NCI-H2227 (cell line): Measurements from ENCODE around the gene UCHL5.
"Not testable (repeated sequence)": the region's sequence is repeated elsewhere in the genome, so short reads cannot be mapped to it uniquely, and the experiment has no call there.

ENCODE experiments used
- DNase-seq: peaks from one replicate; lab custom pipeline; 2025; ENCODE audit not compliant: unreplicated experiment; lab: John Stamatoyannopoulos, UW

The UCHL5 gene

GRCh38 chr1:193013005-193013404 is 46.2 kb downstream of the UCHL5 start:
- DNase-seq = no peak

- DNase-seq = no peak
These were observed 47.8 kb downstream of the UCHL5 start for GRCh38 chr1:193011406-193011805.

GRCh38 chr1:193009501-193009900 is 49.7 kb downstream of the UCHL5 start:
- DNase-seq = no peak

DNA sequence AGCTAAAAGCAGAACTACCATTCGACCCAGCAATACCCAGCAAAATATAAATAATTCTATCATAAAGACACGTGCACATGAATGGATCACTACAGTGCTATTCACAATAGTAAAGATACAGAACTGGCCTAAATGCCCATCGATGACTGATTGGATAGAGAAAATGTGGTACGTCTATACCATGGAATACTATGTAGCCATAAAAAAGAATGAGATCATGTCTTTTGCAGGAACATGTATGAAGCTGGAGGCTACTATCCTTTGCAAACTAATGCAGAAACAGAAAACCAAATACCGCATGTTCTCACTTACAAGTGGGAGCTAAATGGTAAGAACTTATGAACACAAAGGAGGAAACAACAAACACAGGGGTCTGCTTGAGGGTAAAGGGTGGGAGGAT is 53.4 kb downstream of the UCHL5 start:
- DNase-seq = no peak

- no peak for DNase-seq
These were observed 60.6 kb downstream of the UCHL5 start for GRCh38 chr1:192998536-192998935.

DNA sequence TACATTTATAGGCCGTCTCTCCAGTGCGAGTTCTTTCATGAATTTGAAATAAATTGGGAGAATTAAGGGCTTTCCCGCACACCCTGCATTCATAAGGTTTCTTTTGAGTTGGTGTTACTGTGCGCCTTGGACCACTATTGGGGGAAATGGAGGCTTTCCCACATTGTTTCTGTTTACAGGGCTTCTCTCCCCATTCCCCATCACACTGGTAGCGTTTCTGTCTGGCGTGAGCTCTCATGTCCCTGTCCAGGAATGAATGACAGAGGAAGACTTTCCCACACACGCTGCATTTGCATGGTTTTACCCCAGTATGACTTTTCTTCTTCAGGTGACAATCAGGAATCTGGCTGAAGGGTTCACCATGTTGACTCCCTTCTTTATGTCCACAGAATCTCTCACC is 65.0 kb downstream of the UCHL5 start:
- no peak for DNase-seq

DNA sequence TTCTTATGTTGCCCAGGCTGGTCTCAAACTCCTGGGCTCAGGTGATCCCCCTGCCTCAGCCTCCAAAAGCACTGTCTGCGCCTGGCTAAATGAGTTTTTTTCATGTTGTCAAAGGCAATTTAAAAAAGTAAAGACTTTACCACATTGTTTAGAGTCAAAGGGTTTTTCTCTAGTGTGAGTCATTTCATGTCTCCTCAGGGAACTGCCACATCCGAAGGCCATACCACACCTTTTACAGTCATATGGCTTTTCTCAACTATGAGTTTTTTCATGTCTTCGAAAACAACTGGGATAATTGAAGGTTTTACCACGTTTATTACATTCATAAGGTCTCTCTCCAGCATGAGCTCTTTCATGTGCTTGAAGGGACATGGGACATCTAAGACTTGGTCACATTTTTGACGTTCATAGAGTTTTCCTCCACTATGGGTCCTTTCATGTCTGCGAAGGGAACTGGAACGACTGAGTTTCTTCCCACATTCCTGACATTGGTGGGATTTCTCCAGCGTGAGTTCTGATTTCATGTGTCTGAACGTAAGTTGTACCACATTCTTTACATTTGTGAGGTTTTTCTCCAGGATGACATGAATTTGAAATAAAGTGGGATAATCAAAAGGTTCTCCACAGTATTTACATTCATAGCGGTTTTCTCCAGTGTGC is 65.6 kb downstream of the UCHL5 start:
- no peak for DNase-seq

- not testable (repeated sequence) for DNase-seq
These were observed 72.3 kb downstream of the UCHL5 start for GRCh38 chr1:192986748-192987334.

DNA sequence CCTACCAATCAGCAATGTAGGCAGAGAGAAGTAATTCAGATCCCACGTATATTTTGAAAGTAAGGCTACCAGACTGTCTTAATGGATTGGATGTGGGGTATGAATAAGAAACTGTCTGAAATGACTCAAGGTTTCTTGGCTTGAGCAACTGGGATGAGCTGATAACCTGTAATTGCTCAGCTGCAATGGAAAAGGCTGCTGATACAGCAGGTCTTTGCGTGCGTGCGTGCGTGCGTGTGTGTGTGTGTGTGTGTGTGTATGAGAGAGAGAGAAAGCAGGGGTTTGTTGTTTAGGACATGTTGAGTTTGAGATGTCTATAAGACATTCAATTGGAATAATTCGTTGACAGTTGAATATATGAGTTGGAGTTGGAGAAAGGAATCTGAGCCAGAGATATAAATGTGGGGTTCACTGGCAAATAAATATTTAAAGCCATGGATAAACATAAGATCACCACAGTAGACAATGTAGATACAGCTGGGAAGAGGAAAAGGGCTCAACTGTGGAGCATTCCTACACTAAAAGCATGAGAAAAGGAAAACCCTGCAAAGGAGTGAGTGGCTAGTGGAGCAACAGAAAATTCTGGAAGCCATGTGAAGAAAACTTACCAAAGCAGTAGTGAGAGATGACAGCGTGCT is 72.9 kb downstream of the UCHL5 start:
- DNase-seq = no peak

DNA sequence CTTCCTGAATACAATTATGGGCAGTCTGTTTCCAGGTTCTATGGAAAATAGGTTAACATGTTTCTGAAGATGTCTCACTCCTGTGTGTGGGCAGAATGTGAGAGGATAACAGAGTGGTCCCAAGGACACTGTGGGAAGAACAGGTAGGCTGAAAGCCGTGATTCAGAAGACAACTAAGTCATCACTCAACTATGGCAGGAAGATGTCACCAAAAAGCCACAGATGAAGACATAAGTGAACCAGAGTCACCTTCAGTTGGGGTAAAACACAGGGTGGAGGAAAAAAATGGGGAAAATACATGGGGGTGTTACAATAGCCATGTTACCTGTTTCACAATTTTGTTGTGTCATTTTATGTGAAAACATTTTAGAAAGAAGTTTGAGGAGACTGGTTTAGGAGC is 75.1 kb downstream of the UCHL5 start:
- DNase-seq = no peak

DNA sequence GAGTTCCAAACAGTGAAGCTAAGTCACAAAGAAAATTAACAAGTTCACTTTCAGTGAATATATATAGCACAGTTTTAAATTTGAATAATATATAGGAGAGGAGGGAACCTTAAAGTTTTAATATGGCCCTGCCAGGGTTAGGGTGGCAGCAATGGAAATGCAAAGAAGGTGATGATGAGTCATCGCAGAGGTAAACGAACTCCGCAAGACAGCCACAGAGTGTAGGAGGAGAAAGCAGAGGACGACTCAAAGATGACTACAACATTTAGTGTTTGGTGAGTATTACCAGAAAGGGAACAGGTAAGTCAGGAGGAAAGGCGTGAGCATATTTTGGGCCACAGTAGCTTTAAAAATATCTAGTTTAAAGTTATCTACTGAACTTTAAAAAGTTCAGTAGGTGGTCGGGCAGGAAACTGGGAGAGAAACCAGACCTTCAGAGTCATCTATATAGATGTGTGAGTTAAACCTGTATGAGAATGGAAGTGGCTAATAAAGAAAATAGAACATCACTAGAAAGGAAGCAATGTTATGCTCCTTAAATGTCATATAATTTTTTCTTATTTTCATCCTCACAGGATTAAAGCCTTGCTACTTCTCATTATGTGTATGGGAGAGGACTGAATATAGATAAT is 75.7 kb downstream of the UCHL5 start:
- no peak for DNase-seq

DNA sequence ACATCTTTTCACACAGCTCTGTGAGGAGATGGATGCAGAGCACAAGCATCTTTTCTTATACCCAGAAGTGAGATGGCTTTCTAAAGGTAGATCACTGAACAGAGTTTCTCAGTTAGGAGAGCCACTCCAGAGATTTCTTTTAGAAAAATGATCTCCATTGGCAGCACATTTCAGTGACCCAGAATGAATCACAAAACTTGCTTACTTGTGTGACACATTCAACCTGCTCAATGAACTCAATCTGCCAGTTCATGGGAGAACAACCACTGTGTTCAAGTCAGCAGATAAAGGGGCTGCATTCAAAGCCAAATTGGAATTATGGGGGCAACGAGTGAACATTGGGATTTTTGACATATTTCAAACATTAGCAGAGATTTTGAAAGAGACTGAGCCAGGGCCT is 78.3 kb downstream of the UCHL5 start:
- no peak for DNase-seq

DNA sequence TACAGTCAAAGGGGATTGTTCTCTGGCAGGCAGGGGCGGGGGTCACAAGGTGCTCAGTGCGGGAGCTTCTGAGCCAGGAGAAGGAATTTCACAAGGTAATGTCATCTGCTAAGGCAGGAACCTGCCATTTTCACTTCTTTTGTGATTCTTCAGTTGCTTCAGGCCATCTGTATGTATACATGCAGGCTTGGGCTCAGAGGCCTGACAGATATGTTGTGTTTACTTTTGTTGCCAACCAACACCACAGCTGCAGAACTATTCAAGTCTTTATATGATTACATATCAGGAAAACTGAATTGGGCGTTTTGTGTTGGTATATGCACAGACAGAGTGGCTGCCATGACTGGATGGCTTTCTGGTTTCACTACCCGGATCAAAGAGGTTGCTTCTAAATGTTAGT is 78.8 kb downstream of the UCHL5 start:
- not testable (repeated sequence) for DNase-seq

DNA sequence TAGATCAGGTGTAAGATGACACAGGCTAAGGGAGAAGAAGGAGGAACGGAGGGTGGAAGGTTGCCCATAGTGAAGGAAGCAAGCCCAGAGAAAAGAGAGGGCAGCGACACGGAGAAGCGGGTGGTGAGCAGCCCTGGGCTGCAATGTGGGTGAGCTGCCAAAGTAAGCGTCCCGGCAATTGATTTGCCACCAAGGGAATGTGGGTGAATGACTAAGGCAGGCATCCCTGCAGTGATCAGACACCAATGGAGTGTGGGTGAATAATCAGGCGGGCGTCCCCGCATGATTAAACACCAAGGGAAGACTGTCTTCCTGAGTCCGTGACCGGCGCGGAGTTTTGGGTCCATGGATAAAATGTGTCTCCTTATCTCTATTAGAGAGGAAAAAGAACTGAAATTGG is 79.6 kb downstream of the UCHL5 start:
- no peak for DNase-seq

- no peak for DNase-seq
These were observed 80.9 kb downstream of the UCHL5 start for GRCh38 chr1:192978195-192978710.

- DNase-seq = no peak
These were observed 82.0 kb downstream of the UCHL5 start for GRCh38 chr1:192977089-192977706.

DNA sequence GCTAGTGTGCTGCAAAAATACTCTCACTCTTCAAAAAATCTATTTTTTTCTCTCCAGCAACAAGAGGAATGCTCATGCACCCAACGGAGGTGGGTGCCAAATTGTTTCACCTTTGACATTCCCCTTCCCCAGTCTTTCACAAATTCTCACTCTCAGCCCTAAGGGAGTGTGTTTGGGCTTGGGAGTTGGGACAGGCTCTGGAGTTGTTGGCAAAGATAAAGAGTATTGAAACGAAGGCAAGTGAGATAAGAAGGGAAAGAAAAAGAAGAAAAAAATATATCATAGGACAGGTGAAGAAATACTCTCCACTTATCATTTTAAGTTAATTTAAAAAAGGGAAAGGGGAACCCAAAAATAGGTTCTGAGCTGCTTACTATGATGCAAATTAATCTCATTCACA is 82.6 kb downstream of the UCHL5 start:
- DNase-seq = no peak

DNA sequence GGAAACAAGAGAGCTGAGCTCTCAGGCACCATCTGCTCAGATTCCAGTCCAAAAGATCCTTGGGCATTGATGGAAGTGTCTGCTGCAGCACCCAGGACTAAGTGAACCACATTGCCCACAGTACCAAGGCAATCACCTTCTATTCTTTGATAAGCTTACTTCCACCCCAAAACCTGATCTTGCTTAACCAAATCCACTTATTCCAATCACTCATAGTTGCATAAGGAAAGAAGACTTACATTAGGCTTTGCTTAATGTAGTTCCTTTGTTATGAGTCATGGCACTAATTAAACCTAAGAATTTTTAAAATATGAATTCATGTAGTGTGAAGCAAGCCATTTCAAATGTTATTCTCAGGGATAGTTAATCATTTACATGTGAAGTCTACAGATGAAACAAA is 84.5 kb downstream of the UCHL5 start:
- no peak for DNase-seq

- DNase-seq = peak; percentile 12
These were observed 85.2 kb downstream of the UCHL5 start for GRCh38 chr1:192973988-192974387.

DNA sequence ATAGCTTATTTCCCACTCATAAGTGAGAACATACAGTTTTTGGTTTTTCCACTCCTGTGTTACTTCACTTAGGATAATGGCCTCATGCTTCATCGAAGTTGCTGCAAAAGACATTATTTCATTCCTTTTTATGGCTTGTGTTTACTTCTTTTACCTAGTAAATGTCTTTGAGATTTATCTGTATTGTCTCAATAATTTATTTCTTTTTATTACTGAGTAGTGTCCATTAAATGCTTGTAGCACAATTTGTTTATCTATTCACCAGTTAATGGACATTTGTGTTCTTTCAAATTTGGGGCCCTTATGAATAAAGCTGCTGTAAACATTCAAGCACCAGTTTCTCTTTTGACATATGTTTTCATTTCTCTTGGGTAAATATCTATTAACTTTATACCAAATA is 86.0 kb downstream of the UCHL5 start:
- no peak for DNase-seq

DNA sequence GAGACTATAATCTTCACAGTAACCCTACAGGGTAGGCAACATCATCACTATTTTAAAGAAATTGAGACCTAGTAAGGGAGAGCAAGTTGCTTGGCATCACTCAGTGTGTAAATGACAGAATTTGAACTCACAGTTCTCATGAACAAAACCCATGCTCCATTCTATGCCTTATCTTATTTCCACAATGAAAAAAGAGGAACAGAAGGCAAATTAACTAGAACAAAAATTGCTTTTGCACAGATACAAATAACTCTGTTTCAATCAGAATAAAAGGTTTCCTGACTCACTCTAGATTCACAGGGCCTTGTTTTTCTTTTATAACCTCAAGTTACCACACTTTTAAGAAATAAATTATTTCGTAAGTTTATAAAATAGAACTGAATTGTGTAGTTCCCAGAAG is 90.1 kb downstream of the UCHL5 start:
- no peak for DNase-seq

GRCh38 chr1:192968323-192968722 is 90.8 kb downstream of the UCHL5 start:
- no peak for DNase-seq
